IMR-90 (cell line): Measurements from ENCODE around the gene MAPK9. TPM values are rescaled to one million over a fixed set of nuclear protein-coding genes. Genes with fewer than 3 reads are reported as not detected.
"Not testable (repeated sequence)": the region's sequence is repeated elsewhere in the genome, so short reads cannot be mapped to it uniquely, and the experiment has no call there.

Experiments
- ATAC-seq: fragments of 200-7000 bp; cut with Tn5 transposase; 2 replicates; pipeline ENCODE4 v1.9.1; 2020; ENCODE audit warnings: low read depth, mild to moderate bottlenecking, moderate library complexity
- BruUV-seq: library from RNA; stranded (reverse); fragments of 400-500 nt; replicated peaks from 2 replicates; lab custom pipeline; 2021; lab: Mats Ljungman, UMichigan
- CTCF ChIA-PET: fragments of 300-600 bp; formaldehyde crosslinking; extraction: SDS; loops from one replicate; lab custom pipeline; 2021; ENCODE audit warnings: antibody characterized with exemption; lab: Yijun Ruan, JAX
- POLR2A ChIA-PET: fragments of 300-600 bp; sonication (Branson Sonifier 250); formaldehyde crosslinking; loops from one replicate; lab custom pipeline; 2022; ENCODE audit warnings: antibody characterized with exemption; ENCODE audit not compliant: unreplicated experiment; lab: Charles Lee
- DNase-seq: peaks from one replicate; pipeline ENCODE4 v3.0.0; 2013
- H2AFZ ChIP-seq: replicated peaks from 2 replicates; pipeline ENCODE3; 2013; ENCODE audit warnings: low read length, mild to moderate bottlenecking; ENCODE audit not compliant: poor library complexity
- H2AK5ac ChIP-seq: 2 replicates; pipeline ENCODE4 v1.6.1; 2013; ENCODE audit warnings: low read depth, low read length, inconsistent platforms
- H2AK9ac ChIP-seq: replicated peaks from 2 replicates; pipeline ENCODE3; 2013; ENCODE audit warnings: mild to moderate bottlenecking, low read depth, low read length, moderate library complexity; ENCODE audit not compliant: poor library complexity
- H2BK120ac ChIP-seq: 2 replicates; pipeline ENCODE4 v1.6.1; 2013; ENCODE audit warnings: low read depth, low read length, inconsistent platforms
- H2BK15ac ChIP-seq: 3 replicates; pipeline ENCODE4 v1.6.1; 2013; ENCODE audit warnings: low read depth, low read length, inconsistent platforms
- H2BK20ac ChIP-seq: 2 replicates; pipeline ENCODE4 v1.6.1; 2013; ENCODE audit warnings: low read depth, mild to moderate bottlenecking, inconsistent platforms, low read length, moderate library complexity
- H2BK5ac ChIP-seq: 2 replicates; pipeline ENCODE4 v1.6.1; 2013; ENCODE audit warnings: mild to moderate bottlenecking, low read depth, low read length, inconsistent platforms; ENCODE audit not compliant: poor library complexity, severe bottlenecking
- H3K14ac ChIP-seq: replicated peaks from 2 replicates; pipeline ENCODE4 v1.6.1; 2013; ENCODE audit warnings: low read depth, low read length, inconsistent platforms
- H3K18ac ChIP-seq: 2 replicates; pipeline ENCODE4 v1.6.1; 2013; ENCODE audit warnings: low read depth, low read length, control low read depth
- H3K23ac ChIP-seq: 2 replicates; pipeline ENCODE4 v1.6.1; 2013; ENCODE audit warnings: low read depth, low read length, inconsistent platforms
- H3K27ac ChIP-seq: 2 replicates; pipeline ENCODE4 v1.5.1; 2013; ENCODE audit warnings: mild to moderate bottlenecking, control low read depth, low read length; ENCODE audit not compliant: insufficient read depth
- H3K27me3 ChIP-seq: 2 replicates; pipeline ENCODE4 v1.6.1; 2013; ENCODE audit warnings: low read length; ENCODE audit not compliant: control insufficient read depth, insufficient read depth
- H3K36me3 ChIP-seq: 2 replicates; pipeline ENCODE4 v1.6.1; 2013; ENCODE audit warnings: low read length, mixed read lengths; ENCODE audit not compliant: control insufficient read depth, insufficient read depth
- H3K4ac ChIP-seq: 2 replicates; pipeline ENCODE4 v1.6.1; 2013; ENCODE audit warnings: low read depth, low read length, inconsistent platforms
- H3K4me1 ChIP-seq: 2 replicates; pipeline ENCODE4 v1.6.1; 2013; ENCODE audit warnings: low read length, mixed read lengths; ENCODE audit not compliant: control insufficient read depth, insufficient read depth
- H3K4me2 ChIP-seq: 2 replicates; pipeline ENCODE4 v1.6.1; 2013; ENCODE audit warnings: low read depth, mild to moderate bottlenecking, control low read depth, low read length, moderate library complexity
- H3K4me3 ChIP-seq: 2 replicates; pipeline ENCODE4 v1.5.1; 2013; ENCODE audit warnings: low read depth, mild to moderate bottlenecking, control low read depth, low read length, moderate library complexity; ENCODE audit not compliant: insufficient read depth
- H3K56ac ChIP-seq: 2 replicates; pipeline ENCODE4 v1.6.1; 2013; ENCODE audit warnings: low read length, inconsistent platforms; ENCODE audit not compliant: insufficient read depth; ENCODE audit errors: extremely low read depth
- H3K79me1 ChIP-seq, 2 experiments: 2 replicates each; pipeline ENCODE4 v1.6.1; 2013; ENCODE audit warnings: low read length in 2 of 2, inconsistent platforms in 1 of 2, low read depth in 1 of 2
- H3K9ac ChIP-seq: 2 replicates; pipeline ENCODE4 v1.6.1; 2013; ENCODE audit warnings: low read depth, low read length, control low read depth
- H3K9me1 ChIP-seq: 2 replicates; pipeline ENCODE4 v1.6.1; 2013; ENCODE audit warnings: low read length, inconsistent platforms; ENCODE audit not compliant: insufficient read depth
- H3K9me3 ChIP-seq: 2 replicates; pipeline ENCODE4 v1.6.1; 2013; ENCODE audit warnings: low read length; ENCODE audit not compliant: control insufficient read depth, insufficient read depth
- H4K20me1 ChIP-seq: 2 replicates; pipeline ENCODE4 v1.6.1; 2013; ENCODE audit warnings: low read length, inconsistent platforms; ENCODE audit not compliant: insufficient read depth
- H4K5ac ChIP-seq: 2 replicates; pipeline ENCODE4 v1.6.1; 2013; ENCODE audit warnings: mild to moderate bottlenecking, low read depth, low read length, control low read depth
- H4K8ac ChIP-seq, 2 experiments: 2 replicates each; pipeline ENCODE4 v1.6.1; 2013; ENCODE audit warnings: low read depth in 2 of 2, low read length in 2 of 2, control low read depth in 1 of 2, inconsistent platforms in 1 of 2
- H4K91ac ChIP-seq: 2 replicates; pipeline ENCODE4 v1.6.1; 2013; ENCODE audit warnings: low read depth, low read length, inconsistent platforms; ENCODE audit not compliant: insufficient read depth
- NFE2L2 ChIP-seq: fragments of 150-350 bp; IDR thresholded peaks from 2 replicates; pipeline ENCODE4 v1.6.1; 2016; ENCODE audit warnings: low read depth, mild to moderate bottlenecking, low read length
- whole genome bisulfite sequencing, 2 experiments: methylation state at CpG; one replicate each; pipeline versions ENCODE4 v1.1.5 to v1.1.7; 2013; ENCODE audit warnings: missing lambda C conversion rate in 2 of 2; ENCODE audit not compliant: insufficient read length in 1 of 2; ENCODE audit errors: extremely low coverage in 2 of 2; 5-methylcytosine and 5-hydroxymethylcytosine counted together
- dilution Hi-C: fragments of 300-500 bp; cut with HindIII; formaldehyde crosslinking; loops from one replicate; pipeline ENCODE4 v1.14.3; 2018; ENCODE audit warnings: low sequenced_read_pairs; ENCODE audit not compliant: unreplicated experiment
- in situ Hi-C: fragments of 300-500 bp; cut with MboI; formaldehyde crosslinking; loops from 3 replicates; pipeline ENCODE4 v1.14.3; 2019; ENCODE audit warnings: low sequenced_read_pairs, inconsistent platforms, mixed read lengths
- intact Hi-C: fragments of 100-400 bp; cut with micrococcal nuclease; formaldehyde crosslinking; loops from 2 replicates; pipeline ENCODE4 v1.10.0; 2022
- polyA plus RNA-seq, 3 experiments: library from polyadenylated mRNA; depleted of rRNA; stranded (reverse); fragments of >200 nt; gene quantifications; 2 replicates each; pipeline ENCODE4 v1.2.3, GENCODE V29; 2012; ENCODE audit warnings: low replicate concordance in 1 of 3
- total RNA-seq: library from RNA; depleted of rRNA; stranded (reverse); fragments of >200 nt; gene quantifications from 2 replicates; pipeline ENCODE4 v1.2.3, GENCODE V29; 2012

The MAPK9 gene
- total and polyA plus RNA-seq, 2 of the 4 experiments (the other 2 are of a cell fraction): 22.9 to 23.3 TPM

DNA sequence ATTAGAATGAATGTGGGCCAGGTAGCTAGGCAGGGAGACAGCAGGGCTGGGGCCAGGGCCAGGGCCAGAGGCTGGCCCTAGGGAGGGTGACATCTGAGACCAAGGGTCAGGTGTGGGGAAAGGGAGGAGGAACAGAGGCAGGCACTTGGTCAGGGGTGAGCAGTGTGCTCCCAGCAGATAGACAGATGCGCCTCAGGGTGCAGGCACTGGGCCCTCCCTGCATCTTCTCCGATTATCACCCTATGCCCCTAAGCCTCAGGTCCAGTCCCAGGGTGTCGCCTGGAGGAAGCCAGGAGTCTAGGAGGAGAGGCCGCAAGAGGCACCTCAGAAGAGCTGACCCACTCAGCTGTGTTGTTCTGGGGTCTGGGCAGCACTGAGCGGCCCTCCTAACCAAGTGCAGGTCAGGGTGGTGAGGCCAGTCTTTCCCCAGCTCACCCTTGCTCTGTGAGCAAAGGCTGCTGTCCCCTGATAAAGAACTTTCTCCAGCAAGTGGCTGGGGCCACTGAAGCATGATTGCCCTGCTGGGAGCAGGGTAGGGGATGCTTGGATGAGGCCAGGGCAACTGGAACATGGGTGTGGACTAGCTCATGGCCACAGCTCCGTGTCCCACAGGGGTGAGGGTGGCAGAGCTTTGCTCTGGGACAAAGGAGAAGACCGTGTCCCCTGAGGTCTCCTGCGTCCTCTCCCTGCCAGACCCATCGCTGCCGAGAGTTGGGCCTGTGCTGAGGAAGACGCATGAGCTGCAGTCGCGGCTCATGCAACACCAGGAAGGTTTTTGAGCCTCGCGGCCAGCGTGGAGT is 80.7 kb downstream of the MAPK9 start:
- H2AFZ ChIP-seq: no peak overlapping the region
- intact Hi-C loops (no loop called here), dilution Hi-C loops (no loop called here), in situ Hi-C loops (no loop called here)
- no peak for TF ChIP-seq NFE2L2
- no peak overlapping the region for H2BK120ac ChIP-seq
- H3K27ac ChIP-seq: no peak overlapping the region
- no peaks in the 10 kb centered on the region for H3K79me1 ChIP-seq
- no peak overlapping the region for H3K56ac ChIP-seq
- peaks cover 16% of the 10 kb centered on the region; the same call in 1 of the 2 replicates for H3K27me3 ChIP-seq
- H3K14ac ChIP-seq: no peak overlapping the region
- H3K4me3 ChIP-seq: no peak overlapping the region
- no peaks in the 10 kb centered on the region; the same call in 1 of the 2 replicates for H3K9me1 ChIP-seq
- no peak overlapping the region for H4K5ac ChIP-seq
- no peak overlapping the region for H2AK5ac ChIP-seq
- ATAC-seq (no peak), DNase-seq (no peak)
- WGBS, 2 experiments: 82% methylated on average over 7 of the region's 16 CpGs; no CpG with 5 or more reads in 1 of the 2 experiments
- no peak overlapping the region for H3K18ac ChIP-seq
- no TSS peak for BruUV-seq
- peaks cover 9% of the 10 kb centered on the region; the same call in 1 of the 2 replicates for H3K9me3 ChIP-seq
- H4K8ac ChIP-seq: no peak overlapping the region
- H3K36me3 ChIP-seq: no peaks in the 10 kb centered on the region
- H3K4ac ChIP-seq: no peak overlapping the region
- ChIA-PET POLR2A (no interaction called here), CTCF (no interaction called here)
- no peak overlapping the region for H3K4me2 ChIP-seq
- H4K91ac ChIP-seq: no peak overlapping the region
- H2BK15ac ChIP-seq: no peak overlapping the region
- peaks cover 1% of the 10 kb centered on the region; the same call in 1 of the 2 replicates for H3K4me1 ChIP-seq
- H2BK5ac ChIP-seq: no peak overlapping the region
- H2AK9ac ChIP-seq: no peak overlapping the region
- no peaks in the 10 kb centered on the region for H4K20me1 ChIP-seq
- no peak overlapping the region for H3K9ac ChIP-seq
- no peak overlapping the region for H3K23ac ChIP-seq
- no peak overlapping the region for H2BK20ac ChIP-seq

DNA sequence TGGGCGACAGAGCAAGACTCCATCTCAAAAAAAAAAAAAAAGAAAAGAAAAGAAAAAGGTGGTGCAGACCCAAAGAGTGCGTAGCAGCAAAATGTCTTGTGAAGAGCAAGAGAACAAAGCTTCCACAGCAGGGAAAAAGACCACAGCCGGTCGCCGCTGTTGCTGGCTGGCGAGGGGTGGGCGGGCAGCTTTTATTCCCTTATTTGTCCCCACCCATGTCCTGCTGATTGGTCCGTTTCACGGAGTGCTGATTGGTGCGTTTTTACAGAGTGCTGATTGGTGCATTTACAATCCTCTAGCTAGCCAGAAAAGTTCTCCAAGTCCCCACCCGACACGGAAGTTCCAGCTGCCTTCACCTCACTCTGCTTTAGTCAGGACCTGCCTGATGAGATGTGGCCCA is 81.8 kb downstream of the MAPK9 start:
- POLR2A ChIA-PET: interaction anchor here (0.5 kb wide), 1 partner anchor 282 kb away, joined by 4 read pairs; no protein-coding TSS in a partner anchor
- H2AK5ac ChIP-seq, H2BK5ac ChIP-seq, H2AK9ac ChIP-seq, H3K9ac ChIP-seq, H3K23ac ChIP-seq, H4K91ac ChIP-seq, H3K18ac ChIP-seq, ATAC-seq, H3K4ac ChIP-seq, H4K20me1 ChIP-seq, H4K8ac ChIP-seq, H2AFZ ChIP-seq, H3K9me1 ChIP-seq, H3K4me3 ChIP-seq, H3K4me2 ChIP-seq, H3K4me1 ChIP-seq, intact Hi-C loops, H3K9me3 ChIP-seq, dilution Hi-C loops, in situ Hi-C loops, H2BK20ac ChIP-seq, H3K27ac ChIP-seq, H2BK120ac ChIP-seq, H3K14ac ChIP-seq, H2BK15ac ChIP-seq, H3K36me3 ChIP-seq, BruUV-seq, H4K5ac ChIP-seq, H3K79me1 ChIP-seq, DNase-seq, H3K56ac ChIP-seq: not testable (repeated sequence)
- CTCF ChIA-PET: interaction anchor here (1.4 to 1.8 kb wide), 3 partner anchors 13 to 48 kb away, joined by 4 to 5 read pairs (median 5); no protein-coding TSS in a partner anchor
- H3K27me3 ChIP-seq: peaks cover 16% of the 10 kb centered on the region; the same call in 1 of the 2 replicates
- no CpG with 5 or more reads among the region's 12 CpGs for WGBS, 2 experiments
